ENCODE data around the gene ZBTB16. TPM values are rescaled to one million over a fixed set of nuclear protein-coding genes. Genes with fewer than 3 reads are reported as not detected.

Gene ZBTB16
- total and polyA plus RNA-seq, 12 donors = 18.3 to 108 (median 54.6) TPM

GRCh38 chr11:114243461-114244372 lies 184.2 kb downstream of the ZBTB16 start:
- WGBS, 2 donors = 39 to 51% methylated on average over 14 of the region's 14 CpGs
- H3K36me3 ChIP-seq = peaks cover 0 to 63% (median 18%) of the 10 kb centered on the region in 9 donors
- TF ChIP-seq CTCF (IDR thresholded peaks at IDR 0.05) = no peak
- no peak overlapping the region for H3K4me3 ChIP-seq
- peak in 1 of 2 donors; percentile 80 for DNase-seq
- intact Hi-C loops (cut with DNase I) = loop anchor here in 2 of 10 donors (5.0 kb wide), 2 partner anchors 36 to 51 kb away; no protein-coding TSS in a partner anchor
- peaks cover 11 to 62% (median 37%) of the 10 kb centered on the region in 9 donors for H3K4me1 ChIP-seq
- no peaks in the 10 kb centered on the region for H3K9me3 ChIP-seq
- H3K27ac ChIP-seq = peak overlapping the region in 9 of 10 donors; percentile 2 to 79 (median 55)
- peak; percentile 68 to 94 (median 73) for ATAC-seq
- no peaks in the 10 kb centered on the region for H3K27me3 ChIP-seq

GRCh38 chr11:114244726-114245394 lies 185.3 kb downstream of the ZBTB16 start:
- intact Hi-C loops (cut with DNase I) = loop anchor here in 4 of 10 donors (5.0 kb wide), 4 partner anchors 33 to 63 kb away; no protein-coding TSS in a partner anchor
- ATAC-seq = no peak
- WGBS, 2 donors = 86 to 88% methylated on average over 18 of the region's 18 CpGs
- peak overlapping the region in 5 of 10 donors; percentile 37 to 79 (median 74) for H3K27ac ChIP-seq
- H3K36me3 ChIP-seq = peaks cover 0 to 69% (median 18%) of the 10 kb centered on the region in 9 donors
- H3K9me3 ChIP-seq = no peaks in the 10 kb centered on the region
- no peaks in the 10 kb centered on the region for H3K27me3 ChIP-seq
- no peak for TF ChIP-seq CTCF (IDR thresholded peaks at IDR 0.05)
- no peak for DNase-seq
- H3K4me3 ChIP-seq = no peak overlapping the region
- H3K4me1 ChIP-seq = peaks cover 7 to 51% (median 26%) of the 10 kb centered on the region in 9 donors

- no peak overlapping the region for H3K27ac ChIP-seq
- WGBS, 2 donors = 95 to 96% methylated on average over 8 of the region's 8 CpGs
- no peak overlapping the region for H3K4me3 ChIP-seq
- TF ChIP-seq CTCF (IDR thresholded peaks at IDR 0.05) = no peak
- intact Hi-C loops (cut with DNase I) = loop anchor here in 2 of 10 donors (5.0 kb wide), 2 partner anchors 34 to 64 kb away; no protein-coding TSS in a partner anchor
- peaks cover 6 to 46% (median 28%) of the 10 kb centered on the region in 9 donors for H3K4me1 ChIP-seq
- no peaks in the 10 kb centered on the region for H3K9me3 ChIP-seq
- H3K27me3 ChIP-seq = no peaks in the 10 kb centered on the region
- ATAC-seq (no peak), DNase-seq (no peak)
- H3K36me3 ChIP-seq = peaks cover 3 to 85% (median 35%) of the 10 kb centered on the region in 9 donors
Observed at GRCh38 chr11:114246321-114247069, 187.0 kb downstream of the ZBTB16 start.

Data from heart right ventricle (tissue), 16 donors.